Astrocyte (in vitro differentiated cells and primary cell): ENCODE measurements around the gene STOM.

ENCODE experiments used
- EZH2 ChIP-seq: IDR thresholded peaks from 2 replicates; pipeline ENCODE4 v1.6.1; 2012; ENCODE audit warnings: mild to moderate bottlenecking, low read length, inconsistent platforms; ENCODE audit not compliant: insufficient read depth
- TF ChIP-seq, protein P1 (sequence below): IDR thresholded peaks from 2 replicates; pipeline ENCODE4 v1.5.1; 2011; ENCODE audit warnings: low read depth, mild to moderate bottlenecking, inconsistent platforms, low read length, moderate library complexity; ENCODE audit not compliant: insufficient read depth

GRCh38 chr9:121289026-121289771 lies 80.9 kb downstream of the STOM start:
- TF ChIP-seq, protein P1, sequence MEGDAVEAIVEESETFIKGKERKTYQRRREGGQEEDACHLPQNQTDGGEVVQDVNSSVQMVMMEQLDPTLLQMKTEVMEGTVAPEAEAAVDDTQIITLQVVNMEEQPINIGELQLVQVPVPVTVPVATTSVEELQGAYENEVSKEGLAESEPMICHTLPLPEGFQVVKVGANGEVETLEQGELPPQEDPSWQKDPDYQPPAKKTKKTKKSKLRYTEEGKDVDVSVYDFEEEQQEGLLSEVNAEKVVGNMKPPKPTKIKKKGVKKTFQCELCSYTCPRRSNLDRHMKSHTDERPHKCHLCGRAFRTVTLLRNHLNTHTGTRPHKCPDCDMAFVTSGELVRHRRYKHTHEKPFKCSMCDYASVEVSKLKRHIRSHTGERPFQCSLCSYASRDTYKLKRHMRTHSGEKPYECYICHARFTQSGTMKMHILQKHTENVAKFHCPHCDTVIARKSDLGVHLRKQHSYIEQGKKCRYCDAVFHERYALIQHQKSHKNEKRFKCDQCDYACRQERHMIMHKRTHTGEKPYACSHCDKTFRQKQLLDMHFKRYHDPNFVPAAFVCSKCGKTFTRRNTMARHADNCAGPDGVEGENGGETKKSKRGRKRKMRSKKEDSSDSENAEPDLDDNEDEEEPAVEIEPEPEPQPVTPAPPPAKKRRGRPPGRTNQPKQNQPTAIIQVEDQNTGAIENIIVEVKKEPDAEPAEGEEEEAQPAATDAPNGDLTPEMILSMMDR: no peak
- TF ChIP-seq EZH2: no peak
